GM23338 (cell line): ENCODE measurements around the gene RAP1GAP. TPM values are rescaled to one million over a fixed set of nuclear protein-coding genes. Genes with fewer than 3 reads are reported as not detected.
A peak's percentile ranks its signal among the peaks of the same experiment; 100 is the strongest.

ENCODE experiments used
- ATAC-seq: fragments of 200-7000 bp; cut with Tn5 transposase; 3 replicates; pipeline ENCODE4 v1.9.1; 2020
- DNase-seq: peaks from one replicate; pipeline ENCODE4 v3.0.0-alpha.2; 2015; ENCODE audit warnings: low spot score
- H2AFZ ChIP-seq: fragments of 200-600 bp; sonication (generic); 2 replicates; pipeline ENCODE4 v1.8.0; 2016; ENCODE audit warnings: antibody characterized with exemption, mild to moderate bottlenecking, moderate library complexity
- H3F3A ChIP-seq: fragments of 200-600 bp; sonication (generic); replicated peaks from 2 replicates; pipeline ENCODE4 v1.8.0; 2017; ENCODE audit warnings: antibody characterized with exemption, mixed run types, low read depth
- H3K27ac ChIP-seq: fragments of 200-600 bp; sonication (generic); 2 replicates; pipeline ENCODE4 v1.6.1; 2016; ENCODE audit warnings: low read depth
- H3K27me3 ChIP-seq: fragments of 200-600 bp; sonication (generic); 2 replicates; pipeline ENCODE4 v1.8.0; 2016; ENCODE audit warnings: mild to moderate bottlenecking, mixed run types, moderate library complexity; ENCODE audit not compliant: insufficient read depth
- H3K36me3 ChIP-seq: fragments of 200-600 bp; sonication (generic); 2 replicates; pipeline ENCODE4 v1.8.0; 2016; ENCODE audit warnings: mild to moderate bottlenecking; ENCODE audit not compliant: insufficient read depth
- H3K4me1 ChIP-seq: fragments of 200-600 bp; sonication (generic); 2 replicates; pipeline ENCODE4 v1.8.0; 2016; ENCODE audit warnings: mild to moderate bottlenecking, moderate library complexity; ENCODE audit not compliant: insufficient read depth
- H3K4me2 ChIP-seq: fragments of 200-600 bp; sonication (generic); 2 replicates; pipeline ENCODE4 v1.7.1; 2017; ENCODE audit warnings: mixed run types
- H3K4me3 ChIP-seq: fragments of 200-600 bp; sonication (generic); 2 replicates; pipeline ENCODE4 v1.6.1; 2016; ENCODE audit warnings: mixed run types
- H3K79me2 ChIP-seq: fragments of 200-600 bp; sonication (generic); replicated peaks from 2 replicates; pipeline ENCODE4 v1.8.0; 2017; ENCODE audit warnings: mild to moderate bottlenecking; ENCODE audit not compliant: insufficient read depth
- H3K9me2 ChIP-seq: fragments of 200-600 bp; sonication (generic); 2 replicates; pipeline ENCODE4 v1.8.0; 2017; ENCODE audit not compliant: insufficient read depth
- H4K20me1 ChIP-seq: fragments of 200-600 bp; sonication (generic); replicated peaks from 2 replicates; pipeline ENCODE4 v1.8.0; 2017; ENCODE audit warnings: mild to moderate bottlenecking; ENCODE audit not compliant: insufficient read depth
- H3K27ac Mint-ChIP-seq: 2 replicates; pipeline ENCODE4 v1.8.0; 2020; ENCODE audit warnings: inconsistent platforms, mild to moderate bottlenecking, moderate library complexity, mixed read lengths
- H3K27me3 Mint-ChIP-seq: 3 replicates; pipeline ENCODE4 v1.8.0; 2022; ENCODE audit warnings: low read depth, mild to moderate bottlenecking, moderate library complexity, mixed read lengths, inconsistent platforms; ENCODE audit not compliant: insufficient read depth, poor library complexity
- H3K36me3 Mint-ChIP-seq: 3 replicates; pipeline ENCODE4 v1.8.0; 2021; ENCODE audit warnings: low read depth, mild to moderate bottlenecking, inconsistent platforms, moderate library complexity, mixed read lengths
- H3K4me1 Mint-ChIP-seq: 3 replicates; pipeline ENCODE4 v1.8.0; 2020; ENCODE audit warnings: mild to moderate bottlenecking, inconsistent platforms, mixed read lengths
- H3K4me3 Mint-ChIP-seq: 3 replicates; pipeline ENCODE4 v1.8.0; 2021; ENCODE audit warnings: moderate library complexity, mild to moderate bottlenecking, inconsistent platforms, mixed read lengths
- H3K9me3 Mint-ChIP-seq: 3 replicates; pipeline ENCODE4 v1.8.0; 2020; ENCODE audit warnings: moderate library complexity, mild to moderate bottlenecking, inconsistent platforms, mixed read lengths
- CTCF ChIP-seq, 2 experiments: fragments of 200-600 bp in 1 of 2; sonication (generic) in 1 of 2; conservative IDR thresholded peaks; 2 replicates each; pipeline versions ENCODE4 v1.5.1 to v1.6.1; 2016 to 2017; ENCODE audit warnings: antibody characterized with exemption in 2 of 2, low read depth in 2 of 2, mild to moderate bottlenecking in 2 of 2, moderate library complexity in 1 of 2
- EZH2 ChIP-seq: fragments of 200-600 bp; sonication (generic); IDR thresholded peaks from one replicate; pipeline ENCODE4 v1.8.0; 2017; ENCODE audit warnings: antibody characterized with exemption, mild to moderate bottlenecking, low read depth; ENCODE audit not compliant: unreplicated experiment
- EZH2phosphoT487 ChIP-seq: fragments of 200-600 bp; sonication (generic); IDR thresholded peaks from one replicate; pipeline ENCODE4 v1.8.1; 2018; ENCODE audit warnings: antibody characterized with exemption; ENCODE audit not compliant: unreplicated experiment
- POLR2AphosphoS5 ChIP-seq: IDR thresholded peaks from 2 replicates; pipeline ENCODE4 v1.6.1; 2016; ENCODE audit warnings: antibody characterized with exemption, low read depth
- ZNF114 ChIP-seq: fragments of 250-450 bp; sonication (Bioruptor Pico); IDR thresholded peaks from 2 replicates; pipeline ENCODE4 v1.5.0; 2020; ENCODE audit warnings: mild to moderate bottlenecking, moderate library complexity
- polyA plus RNA-seq: library from polyadenylated mRNA; unstranded; fragments of >200 nt; fragmentation: Nextera tagmentation; extraction: Ambion mirVana; gene quantifications from 2 replicates; pipeline ENCODE4 v1.2.1, GENCODE V29; 2016
- total RNA-seq: library from RNA; depleted of rRNA; stranded (reverse); fragments of >200 nt; shearing (Covaris generic); gene quantifications from 2 replicates; pipeline ENCODE4 v1.2.3, GENCODE V29; 2014

RAP1GAP gene
- total and polyA plus RNA-seq, 2 experiments from 2014 or later, result 4.3 to 6.6 TPM

- no peak for TF ChIP-seq POLR2AphosphoS5
- Histone ChIP-seq H3K4me1 (peaks cover 16% of the 10 kb centered on the region), H3K27ac (no peak overlapping the region), H3K36me3 (no peaks in the 10 kb centered on the region), H2AFZ (no peak overlapping the region), H3K27me3 (peaks cover 11% of the 10 kb centered on the region), H3K4me2 (no peak overlapping the region), H3K4me3 (no peak overlapping the region), H3K9me2 (no peaks in the 10 kb centered on the region), H3K79me2 (no peaks in the 10 kb centered on the region), H3F3A (peaks cover 4% of the 10 kb centered on the region; the same call in 1 of the 2 replicates), H4K20me1 (no peaks in the 10 kb centered on the region; the same call in 1 of the 2 replicates)
- ATAC-seq, result no peak
- Mint-ChIP-seq H3K27me3 (peaks cover 26% of the 10 kb centered on the region), H3K4me1 (peaks cover 26% of the 10 kb centered on the region), H3K9me3 (no peaks in the 10 kb centered on the region; the same call in 2 of the 3 replicates), H3K4me3 (peak overlapping the region; percentile 30; the same call in 1 of the 3 replicates), H3K27ac (no peak overlapping the region), H3K36me3 (no peaks in the 10 kb centered on the region; the same call in 2 of the 3 replicates)
- DNase-seq, result no peak
Measured at GRCh38 chr1:21620496-21620895, 48.7 kb downstream of the RAP1GAP start.

- DNase-seq (no peak), ATAC-seq (no peak)
- Mint-ChIP-seq H3K9me3 (no peaks in the 10 kb centered on the region; the same call in 2 of the 3 replicates), H3K4me1 (peaks cover 26% of the 10 kb centered on the region), H3K27ac (no peak overlapping the region), H3K4me3 (no peak overlapping the region), H3K36me3 (no peaks in the 10 kb centered on the region; the same call in 2 of the 3 replicates), H3K27me3 (peaks cover 28% of the 10 kb centered on the region)
- H3K27ac ChIP-seq, result no peak overlapping the region
- 0 out of 2 replicates have a peak overlapping the region, but pooled peaks have one; percentile 72 for H3K4me2 ChIP-seq
- peaks cover 4% of the 10 kb centered on the region; the same call in 1 of the 2 replicates for H3F3A ChIP-seq
- peaks cover 16% of the 10 kb centered on the region for H3K4me1 ChIP-seq
- no peaks in the 10 kb centered on the region; the same call in 1 of the 2 replicates for H4K20me1 ChIP-seq
- no peaks in the 10 kb centered on the region for H3K79me2 ChIP-seq
- peaks cover 11% of the 10 kb centered on the region for H3K27me3 ChIP-seq
- no peak overlapping the region for H3K4me3 ChIP-seq
- H2AFZ ChIP-seq, result no peak overlapping the region
- no peak for TF ChIP-seq EZH2phosphoT487
- H3K9me2 ChIP-seq, result no peaks in the 10 kb centered on the region
- H3K36me3 ChIP-seq, result no peaks in the 10 kb centered on the region
Measured at GRCh38 chr1:21620011-21620410, 49.1 kb downstream of the RAP1GAP start.

GRCh38 chr1:21619375-21619947 lies 49.7 kb downstream of the RAP1GAP start:
- Mint-ChIP-seq H3K36me3 (no peaks in the 10 kb centered on the region; the same call in 2 of the 3 replicates), H3K4me1 (peaks cover 26% of the 10 kb centered on the region), H3K27ac (no peak overlapping the region), H3K4me3 (peak overlapping the region; percentile 53; the same call in 2 of the 3 replicates), H3K9me3 (no peaks in the 10 kb centered on the region; the same call in 2 of the 3 replicates), H3K27me3 (peaks cover 28% of the 10 kb centered on the region)
- no peak for TF ChIP-seq ZNF114 (CRISPR knock-in tag)
- TF ChIP-seq CTCF (conservative IDR thresholded peaks at IDR 0.05; ENCODE audit: low read depth in 2 of 2), result no peak
- TF ChIP-seq EZH2, result no peak
- Histone ChIP-seq H3K9me2 (no peaks in the 10 kb centered on the region), H3K4me2 (peak overlapping the region; percentile 72; the same call in 1 of the 2 replicates), H3K4me3 (peak overlapping the region; percentile 40; the same call in 1 of the 2 replicates), H2AFZ (peak overlapping the region; percentile 80), H3F3A (peaks cover 4% of the 10 kb centered on the region; the same call in 1 of the 2 replicates), H3K36me3 (no peaks in the 10 kb centered on the region), H3K79me2 (no peaks in the 10 kb centered on the region), H4K20me1 (no peaks in the 10 kb centered on the region; the same call in 1 of the 2 replicates), H3K27ac (no peak overlapping the region), H3K4me1 (peaks cover 16% of the 10 kb centered on the region), H3K27me3 (peaks cover 11% of the 10 kb centered on the region)
- DNase-seq (no peak), ATAC-seq (peak; percentile 6; the same call in 2 of the 3 replicates)
